ENCODE results near the gene CHTOP.
"Not testable (repeated sequence)": the region's sequence is repeated elsewhere in the genome, so short reads cannot be mapped to it uniquely, and the experiment has no call there.

The CHTOP gene

DNA sequence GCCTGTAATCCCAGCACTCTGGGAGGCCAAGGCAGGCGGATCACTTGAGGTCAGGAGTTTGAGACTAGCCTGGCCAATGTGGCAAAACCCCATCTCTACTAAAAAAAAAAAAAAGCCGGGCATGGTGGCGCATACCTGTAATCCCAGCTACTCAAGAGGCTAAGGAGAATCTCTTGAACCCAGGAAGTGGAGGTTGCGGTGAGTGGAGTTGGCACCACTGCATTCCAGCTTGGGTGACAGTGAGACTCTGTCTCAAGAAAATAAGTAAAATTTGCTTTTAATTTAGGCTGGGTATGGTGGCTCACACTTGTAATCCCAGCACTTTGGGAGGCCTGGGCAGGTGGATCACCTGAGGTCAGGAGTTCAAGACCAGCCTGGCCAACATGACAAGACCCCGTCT, 6.3 kb downstream of the CHTOP start:
- not testable (repeated sequence) for H3K27me3 Mint-ChIP-seq, H3K4me3 Mint-ChIP-seq, H3K9me3 Mint-ChIP-seq
- H3K36me3 Mint-ChIP-seq = peaks cover 27% of the 10 kb centered on the region
- peak overlapping the region; percentile 62 for H3K27ac Mint-ChIP-seq
- H3K4me1 Mint-ChIP-seq = peaks cover 62% of the 10 kb centered on the region

DNA sequence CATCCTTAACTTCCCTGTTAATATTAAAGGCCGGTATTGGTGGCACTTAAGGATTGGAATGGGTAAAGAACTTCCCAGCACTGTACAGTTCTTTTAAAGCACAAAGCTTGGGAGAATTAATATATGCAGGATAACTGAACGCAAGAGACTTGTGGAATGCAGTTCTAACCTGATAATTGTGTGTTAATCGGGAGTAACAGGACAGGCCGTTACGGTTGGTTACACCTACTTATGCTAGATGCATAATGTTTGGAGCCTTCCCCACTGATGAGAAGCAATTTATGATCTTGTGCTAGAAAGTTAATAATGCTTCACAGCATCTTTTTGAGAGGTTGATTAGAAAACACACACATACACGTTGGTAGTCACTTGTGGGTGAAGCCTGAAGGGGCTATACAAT, 7.0 kb downstream of the CHTOP start:
- peak overlapping the region; percentile 30 for H3K4me3 Mint-ChIP-seq
- H3K36me3 Mint-ChIP-seq = peaks cover 34% of the 10 kb centered on the region
- peaks cover 65% of the 10 kb centered on the region for H3K4me1 Mint-ChIP-seq
- peak overlapping the region; percentile 17 for H3K27ac Mint-ChIP-seq
- no peaks in the 10 kb centered on the region for H3K27me3 Mint-ChIP-seq
- H3K9me3 Mint-ChIP-seq = no peaks in the 10 kb centered on the region

DNA sequence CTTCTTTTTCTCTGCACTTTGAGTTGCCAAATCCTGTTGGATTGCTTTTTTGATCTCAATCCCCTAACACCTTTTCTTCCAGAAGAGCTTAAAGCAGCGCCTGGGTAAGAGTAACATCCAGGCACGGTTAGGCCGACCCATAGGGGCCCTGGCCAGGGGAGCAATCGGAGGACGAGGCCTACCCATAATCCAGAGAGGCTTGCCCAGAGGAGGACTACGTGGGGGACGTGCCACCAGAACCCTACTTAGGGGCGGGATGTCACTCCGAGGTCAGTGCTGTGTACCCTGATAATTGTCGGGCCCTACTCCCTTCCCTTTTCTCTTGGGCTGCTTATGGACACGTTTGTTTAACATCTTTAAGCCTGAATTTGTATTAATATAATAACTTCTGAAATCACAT, 8.3 kb downstream of the CHTOP start:
- H3K36me3 Mint-ChIP-seq = peaks cover 36% of the 10 kb centered on the region
- no peaks in the 10 kb centered on the region for H3K9me3 Mint-ChIP-seq
- no peaks in the 10 kb centered on the region for H3K27me3 Mint-ChIP-seq
- H3K27ac Mint-ChIP-seq = no peak overlapping the region
- H3K4me3 Mint-ChIP-seq = no peak overlapping the region
- peaks cover 65% of the 10 kb centered on the region for H3K4me1 Mint-ChIP-seq

DNA sequence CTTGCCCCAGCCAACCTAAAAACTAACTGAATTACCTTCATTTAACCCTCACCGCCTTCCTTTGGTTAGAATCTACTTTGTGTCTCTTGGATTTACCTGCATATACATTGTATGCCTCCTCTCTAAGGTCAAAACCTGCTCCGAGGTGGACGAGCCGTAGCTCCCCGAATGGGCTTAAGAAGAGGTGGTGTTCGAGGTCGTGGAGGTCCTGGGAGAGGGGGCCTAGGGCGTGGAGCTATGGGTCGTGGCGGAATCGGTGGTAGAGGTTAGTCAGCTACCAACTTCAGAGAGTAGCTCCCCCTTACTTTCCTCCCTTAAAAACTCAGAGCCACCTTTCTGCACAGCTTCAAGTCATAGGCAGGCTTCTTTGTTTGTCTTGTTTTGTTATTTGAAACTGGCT, 9.2 kb downstream of the CHTOP start:
- Mint-ChIP-seq H3K36me3 (peaks cover 35% of the 10 kb centered on the region), H3K27ac (peak overlapping the region; percentile 10)

DNA sequence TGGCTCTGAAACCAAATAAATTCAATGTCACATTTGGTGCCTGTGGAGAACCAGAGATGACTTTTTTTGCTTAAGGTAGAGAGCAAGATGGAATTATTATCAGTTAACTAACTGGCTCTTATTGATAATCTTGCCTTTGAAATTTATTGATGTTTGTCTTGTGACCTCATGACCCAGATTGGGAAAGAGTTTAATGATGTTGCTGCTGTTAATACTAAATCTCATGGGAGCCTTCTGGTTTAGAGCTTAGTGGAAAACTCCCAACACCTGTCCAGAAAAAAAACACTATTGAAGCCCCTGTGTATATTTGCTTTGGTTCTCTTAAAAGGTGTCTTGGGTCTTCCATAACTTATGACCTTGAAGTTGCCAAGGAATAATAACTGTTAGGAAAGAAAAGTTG, 9.9 kb downstream of the CHTOP start:
- Mint-ChIP-seq H3K4me3 (no peak overlapping the region), H3K9me3 (no peaks in the 10 kb centered on the region), H3K27me3 (no peaks in the 10 kb centered on the region), H3K4me1 (peaks cover 73% of the 10 kb centered on the region), H3K27ac (peak overlapping the region; percentile 80), H3K36me3 (peaks cover 35% of the 10 kb centered on the region)

More for the DNA sequence above, 9.2 kb downstream of the CHTOP start:
- H3K4me1 Mint-ChIP-seq = peaks cover 66% of the 10 kb centered on the region
- no peak overlapping the region for H3K4me3 Mint-ChIP-seq
- no peaks in the 10 kb centered on the region for H3K27me3 Mint-ChIP-seq
- H3K9me3 Mint-ChIP-seq = no peaks in the 10 kb centered on the region

DNA sequence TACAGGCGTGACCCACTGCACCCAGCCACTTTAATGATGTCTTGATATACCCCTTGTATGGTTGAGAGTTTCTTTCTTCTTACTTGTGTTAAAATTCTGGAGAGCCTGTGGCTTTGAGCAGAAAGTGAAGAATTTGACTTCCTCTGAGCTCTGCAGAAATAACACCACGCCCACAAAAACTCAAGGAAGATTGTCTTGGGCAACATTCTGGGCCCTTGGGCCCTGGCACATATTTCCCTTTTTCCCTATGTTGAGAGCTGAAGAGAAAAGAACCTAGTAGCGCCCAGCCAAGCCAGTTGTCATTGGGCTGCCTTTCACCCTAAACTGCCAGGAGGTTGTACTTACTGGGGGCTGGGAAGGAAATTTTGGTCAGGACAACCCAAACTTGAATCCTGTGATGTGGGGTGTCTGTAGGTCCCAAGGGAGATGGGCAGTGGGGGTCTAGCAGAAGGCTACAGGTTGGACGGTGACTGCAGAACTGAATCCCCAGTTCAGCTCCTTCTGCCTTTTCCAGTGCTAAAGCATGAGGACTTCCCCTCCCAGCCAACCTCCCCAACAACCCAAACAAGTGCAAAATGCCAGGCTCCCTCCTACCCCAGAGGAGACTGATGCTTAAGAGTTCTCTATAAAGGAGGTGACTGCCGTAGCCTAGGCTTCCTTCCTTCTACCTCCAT, 12.9 kb downstream of the CHTOP start:
- no peaks in the 10 kb centered on the region for H3K27me3 Mint-ChIP-seq
- no peaks in the 10 kb centered on the region for H3K9me3 Mint-ChIP-seq
- no peak overlapping the region for H3K4me3 Mint-ChIP-seq
- peaks cover 78% of the 10 kb centered on the region for H3K4me1 Mint-ChIP-seq
- H3K36me3 Mint-ChIP-seq = peaks cover 31% of the 10 kb centered on the region
- H3K27ac Mint-ChIP-seq = peak overlapping the region; percentile 56

GRCh38 chr1:153647346-153647714, 13.5 kb downstream of the CHTOP start:
- Mint-ChIP-seq H3K9me3 (no peaks in the 10 kb centered on the region), H3K27me3 (no peaks in the 10 kb centered on the region), H3K4me1 (peaks cover 74% of the 10 kb centered on the region), H3K36me3 (peaks cover 29% of the 10 kb centered on the region), H3K27ac (peak overlapping the region; percentile 56), H3K4me3 (no peak overlapping the region)

GRCh38 chr1:153648000-153648643, 14.3 kb downstream of the CHTOP start:
- Mint-ChIP-seq H3K27ac (peak overlapping the region; percentile 46), H3K4me1 (peaks cover 70% of the 10 kb centered on the region), H3K4me3 (no peak overlapping the region), H3K9me3 (no peaks in the 10 kb centered on the region), H3K27me3 (no peaks in the 10 kb centered on the region), H3K36me3 (peaks cover 27% of the 10 kb centered on the region)

- Mint-ChIP-seq H3K27me3 (no peaks in the 10 kb centered on the region), H3K4me1 (peaks cover 59% of the 10 kb centered on the region), H3K4me3 (peak overlapping the region; percentile 59), H3K27ac (peak overlapping the region; percentile 93), H3K9me3 (no peaks in the 10 kb centered on the region), H3K36me3 (peaks cover 21% of the 10 kb centered on the region)
These were observed 15.4 kb downstream of the CHTOP start for GRCh38 chr1:153649137-153649862.

DNA sequence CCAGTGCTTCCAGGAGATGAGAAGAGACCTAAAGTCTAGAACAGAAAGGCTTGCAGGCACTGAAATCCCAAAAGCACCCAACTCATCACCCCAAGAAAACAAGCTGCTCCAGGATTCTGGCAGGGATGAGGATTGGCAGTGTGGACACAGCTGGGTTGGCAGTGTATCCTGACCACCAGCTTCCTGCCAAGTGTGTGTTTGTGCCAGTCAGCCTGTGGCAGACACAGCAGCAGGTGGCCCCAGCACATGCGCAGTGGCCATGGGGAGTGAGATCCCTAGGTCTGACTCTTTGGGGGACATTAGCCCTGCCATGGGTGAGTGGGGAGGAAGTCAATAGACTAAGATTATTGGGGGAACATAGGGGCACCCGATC, 16.0 kb downstream of the CHTOP start:
- peak overlapping the region; percentile 59 for H3K4me3 Mint-ChIP-seq
- peaks cover 17% of the 10 kb centered on the region for H3K36me3 Mint-ChIP-seq
- H3K4me1 Mint-ChIP-seq = peaks cover 53% of the 10 kb centered on the region
- peak overlapping the region; percentile 93 for H3K27ac Mint-ChIP-seq
- no peaks in the 10 kb centered on the region for H3K27me3 Mint-ChIP-seq
- H3K9me3 Mint-ChIP-seq = no peaks in the 10 kb centered on the region

DNA sequence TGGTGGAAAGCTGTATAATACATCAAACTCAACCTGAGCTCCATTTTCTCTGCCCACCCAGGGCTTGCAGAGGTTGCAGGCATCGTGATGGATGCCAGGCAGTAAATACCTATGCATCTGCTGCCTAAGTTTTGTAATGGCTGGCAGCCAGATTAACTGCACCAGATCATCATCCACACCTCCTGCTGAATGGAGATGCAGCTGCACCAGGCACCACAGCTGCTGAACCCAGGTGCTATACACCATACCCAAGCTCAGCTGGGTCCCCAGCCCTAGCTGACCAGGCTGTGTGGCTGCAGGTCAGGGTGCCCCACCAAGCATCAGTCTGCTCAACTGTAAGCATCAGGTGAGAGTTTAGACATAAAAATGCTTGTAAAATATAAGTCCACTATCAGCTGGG, 17.9 kb downstream of the CHTOP start:
- Mint-ChIP-seq H3K36me3 (peaks cover 2% of the 10 kb centered on the region), H3K4me3 (no peak overlapping the region), H3K27me3 (no peaks in the 10 kb centered on the region), H3K27ac (no peak overlapping the region), H3K9me3 (no peaks in the 10 kb centered on the region), H3K4me1 (peaks cover 34% of the 10 kb centered on the region)

DNA sequence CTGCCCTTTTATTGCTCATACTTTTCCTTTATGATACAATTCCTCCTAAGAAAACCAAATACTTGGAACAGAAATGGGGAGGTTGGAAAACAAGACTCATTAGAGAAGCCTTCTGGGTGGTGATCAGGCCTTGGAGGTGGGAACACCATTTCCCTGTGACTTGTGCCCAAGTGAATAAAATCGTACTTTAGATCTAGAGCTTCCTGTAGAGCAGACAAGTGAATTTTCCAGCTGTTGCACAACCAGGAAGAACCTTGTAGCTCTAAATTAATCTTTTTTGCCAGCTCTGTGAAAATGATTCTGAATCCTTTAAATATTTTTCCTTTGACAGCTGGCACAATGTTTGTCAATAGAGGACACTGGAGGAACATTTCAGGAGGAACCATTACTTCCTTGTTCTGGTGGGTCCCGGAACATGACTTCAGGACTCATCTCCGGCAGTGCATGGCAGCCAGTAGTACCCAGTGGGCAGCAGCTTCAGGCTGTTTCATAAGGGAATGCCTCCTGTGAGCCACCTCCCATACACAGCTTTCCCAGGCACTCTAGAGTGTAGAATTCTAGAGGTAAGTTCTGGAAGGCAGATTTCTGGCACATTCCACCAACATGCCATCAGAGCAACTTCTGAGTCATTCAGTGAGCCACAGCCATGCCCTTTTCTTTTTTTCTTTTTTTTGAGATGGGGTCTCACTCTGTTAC, 19.1 kb downstream of the CHTOP start:
- no peaks in the 10 kb centered on the region for H3K9me3 Mint-ChIP-seq
- no peak overlapping the region for H3K4me3 Mint-ChIP-seq
- no peak overlapping the region for H3K27ac Mint-ChIP-seq
- H3K4me1 Mint-ChIP-seq = peaks cover 24% of the 10 kb centered on the region
- H3K36me3 Mint-ChIP-seq = no peaks in the 10 kb centered on the region
- H3K27me3 Mint-ChIP-seq = no peaks in the 10 kb centered on the region

DNA sequence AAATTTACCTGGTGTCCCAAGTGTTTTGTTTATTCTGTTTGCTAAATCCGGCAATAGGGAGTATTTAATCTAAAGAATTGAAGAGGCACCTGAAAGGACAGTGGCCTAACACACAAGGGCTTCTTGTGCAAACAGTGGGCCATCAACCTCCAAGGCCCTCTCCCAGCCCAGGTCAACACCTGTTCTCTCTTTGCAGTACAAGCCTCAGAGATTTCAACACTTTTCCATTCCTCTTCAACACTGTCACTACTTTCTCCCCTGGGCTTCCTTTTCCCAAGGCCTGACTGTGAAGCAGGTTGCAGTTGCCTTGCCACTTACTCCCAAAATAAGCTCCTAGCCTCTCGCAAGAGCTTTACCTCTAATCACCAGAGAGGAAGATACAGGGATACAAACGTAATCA, 21.5 kb downstream of the CHTOP start:
- H3K36me3 Mint-ChIP-seq = no peaks in the 10 kb centered on the region
- peaks cover 16% of the 10 kb centered on the region for H3K4me1 Mint-ChIP-seq
- H3K27ac Mint-ChIP-seq = no peak overlapping the region
- H3K4me3 Mint-ChIP-seq = no peak overlapping the region
- H3K9me3 Mint-ChIP-seq = no peaks in the 10 kb centered on the region
- H3K27me3 Mint-ChIP-seq = no peaks in the 10 kb centered on the region

DNA sequence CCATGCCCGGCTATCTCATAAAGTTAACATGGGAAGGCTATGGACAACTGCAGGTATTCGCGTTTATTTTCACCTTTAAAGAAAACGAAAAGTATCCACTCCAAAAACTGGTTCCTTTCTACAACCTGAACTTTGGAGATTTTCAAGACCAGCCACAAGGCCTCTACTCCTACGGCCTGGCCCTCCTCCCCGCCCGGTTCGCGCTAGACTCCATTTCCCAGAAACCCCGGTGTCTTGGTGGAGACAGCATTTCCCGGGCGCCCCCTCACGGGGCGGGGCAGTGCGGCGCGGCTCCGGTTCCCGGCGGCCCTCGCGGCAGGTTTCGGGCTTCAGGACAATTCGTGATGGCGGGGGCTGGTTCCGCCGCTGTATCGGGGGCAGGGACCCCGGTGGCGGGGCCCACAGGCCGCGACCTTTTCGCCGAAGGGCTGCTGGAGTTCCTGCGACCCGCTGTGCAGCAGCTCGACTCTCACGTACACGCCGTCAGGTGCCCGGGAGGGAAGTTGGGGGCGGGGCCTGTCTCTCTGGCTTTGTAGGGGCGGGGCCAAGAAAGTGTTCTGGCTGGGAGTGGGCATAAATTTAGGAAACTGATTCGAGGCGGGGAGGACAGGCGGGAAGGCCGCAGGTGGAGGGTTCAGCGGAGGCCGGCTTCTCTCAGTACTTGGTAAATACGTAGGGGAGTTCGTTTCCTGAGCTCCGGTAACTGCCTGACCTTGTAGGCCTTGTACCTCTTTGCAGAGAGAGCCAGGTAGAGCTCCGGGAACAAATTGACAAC, 24.7 kb downstream of the CHTOP start, which contains the start of gene SNAPIN:
Gene SNAPIN, plus strand, starts transcription at position 304 of the 775 bp plus-strand sequence. Its CDS starts 41 bp downstream, at position 345.
- Mint-ChIP-seq H3K27ac (peak within 1 kb of the TSS; percentile 94), H3K27me3 (no peaks in the 10 kb centered on the region), H3K36me3 (peaks cover 6% of the 10 kb centered on the region), H3K4me3 (peak within 1 kb of the TSS; percentile 93), H3K9me3 (no peaks in the 10 kb centered on the region), H3K4me1 (peaks cover 16% of the 10 kb centered on the region)

GRCh38 chr1:153659175-153659534, 25.3 kb downstream of the CHTOP start:
- no peaks in the 10 kb centered on the region for H3K27me3 Mint-ChIP-seq
- peak overlapping the region; percentile 93 for H3K4me3 Mint-ChIP-seq
- H3K4me1 Mint-ChIP-seq = peaks cover 16% of the 10 kb centered on the region
- peak overlapping the region; percentile 94 for H3K27ac Mint-ChIP-seq
- H3K36me3 Mint-ChIP-seq = peaks cover 7% of the 10 kb centered on the region
- H3K9me3 Mint-ChIP-seq = no peaks in the 10 kb centered on the region
